ENCODE results near the gene RAB40AL. TPM values are rescaled to one million over a fixed set of nuclear protein-coding genes. Genes with fewer than 3 reads are reported as not detected.

The RAB40AL gene
- total RNA-seq, 1 experiment from 2014 or later = 0.97 TPM

DNA sequence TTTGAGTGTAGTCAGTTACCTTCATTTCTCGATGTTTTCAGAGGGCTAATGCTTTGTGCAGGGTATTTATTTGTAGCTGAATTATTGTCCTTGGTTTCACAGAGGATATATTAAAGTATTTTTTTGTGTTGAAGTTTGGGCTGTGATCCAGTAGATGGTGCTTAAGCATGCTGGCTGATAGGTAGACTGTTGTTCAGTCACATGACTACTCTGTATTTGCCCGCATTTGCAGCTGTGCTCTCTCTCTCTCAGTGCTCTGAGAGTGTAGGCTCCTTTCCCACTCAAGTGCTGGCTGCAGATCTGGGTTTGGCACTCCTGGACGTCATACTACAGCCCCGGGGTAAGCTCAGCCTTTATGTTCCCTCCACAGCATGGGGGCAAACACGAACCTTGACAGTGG, 21.7 kb downstream of the RAB40AL start:
- no peak overlapping the region for H3K27ac ChIP-seq (ENCODE audit: low read depth, low read length, poor library complexity, severe bottlenecking)
- no peaks in the 10 kb centered on the region for H3K9me3 ChIP-seq (ENCODE audit: low read depth, low read length, poor library complexity, severe bottlenecking)
- peak; percentile 25 for DNase-seq (ENCODE audit: low spot score)
- CTCF ChIA-PET = no interaction called here
- no TSS peak for BruUV-seq (replicated peaks)
- H3K36me3 ChIP-seq (ENCODE audit: insufficient read depth, low read length, poor library complexity, severe bottlenecking) = no peaks in the 10 kb centered on the region
- H3K27me3 ChIP-seq (replicated peaks; ENCODE audit: insufficient read depth, low read depth, low read length, poor library complexity) = no peaks in the 10 kb centered on the region
- no peak overlapping the region for H3K4me3 ChIP-seq (ENCODE audit: low read depth, low read length, poor library complexity, severe bottlenecking)
- H3K4me1 ChIP-seq (ENCODE audit: insufficient read depth, low read length, poor library complexity, severe bottlenecking) = no peaks in the 10 kb centered on the region
- TF ChIP-seq, protein P1, sequence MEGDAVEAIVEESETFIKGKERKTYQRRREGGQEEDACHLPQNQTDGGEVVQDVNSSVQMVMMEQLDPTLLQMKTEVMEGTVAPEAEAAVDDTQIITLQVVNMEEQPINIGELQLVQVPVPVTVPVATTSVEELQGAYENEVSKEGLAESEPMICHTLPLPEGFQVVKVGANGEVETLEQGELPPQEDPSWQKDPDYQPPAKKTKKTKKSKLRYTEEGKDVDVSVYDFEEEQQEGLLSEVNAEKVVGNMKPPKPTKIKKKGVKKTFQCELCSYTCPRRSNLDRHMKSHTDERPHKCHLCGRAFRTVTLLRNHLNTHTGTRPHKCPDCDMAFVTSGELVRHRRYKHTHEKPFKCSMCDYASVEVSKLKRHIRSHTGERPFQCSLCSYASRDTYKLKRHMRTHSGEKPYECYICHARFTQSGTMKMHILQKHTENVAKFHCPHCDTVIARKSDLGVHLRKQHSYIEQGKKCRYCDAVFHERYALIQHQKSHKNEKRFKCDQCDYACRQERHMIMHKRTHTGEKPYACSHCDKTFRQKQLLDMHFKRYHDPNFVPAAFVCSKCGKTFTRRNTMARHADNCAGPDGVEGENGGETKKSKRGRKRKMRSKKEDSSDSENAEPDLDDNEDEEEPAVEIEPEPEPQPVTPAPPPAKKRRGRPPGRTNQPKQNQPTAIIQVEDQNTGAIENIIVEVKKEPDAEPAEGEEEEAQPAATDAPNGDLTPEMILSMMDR (conservative IDR thresholded peaks at IDR 0.05; ENCODE audit: low read depth, low read length) = no peak
- TF ChIP-seq EZH2 (IDR thresholded peaks at IDR 0.05; ENCODE audit: borderline replicate concordance, low read depth, low read length, poor library complexity, severe bottlenecking) = no peak
- intact Hi-C loops (cut with micrococcal nuclease; ENCODE audit: unreplicated experiment) = no loop called here
- POLR2A ChIA-PET (ENCODE audit: low non-redundant PET) = no interaction called here

DNA sequence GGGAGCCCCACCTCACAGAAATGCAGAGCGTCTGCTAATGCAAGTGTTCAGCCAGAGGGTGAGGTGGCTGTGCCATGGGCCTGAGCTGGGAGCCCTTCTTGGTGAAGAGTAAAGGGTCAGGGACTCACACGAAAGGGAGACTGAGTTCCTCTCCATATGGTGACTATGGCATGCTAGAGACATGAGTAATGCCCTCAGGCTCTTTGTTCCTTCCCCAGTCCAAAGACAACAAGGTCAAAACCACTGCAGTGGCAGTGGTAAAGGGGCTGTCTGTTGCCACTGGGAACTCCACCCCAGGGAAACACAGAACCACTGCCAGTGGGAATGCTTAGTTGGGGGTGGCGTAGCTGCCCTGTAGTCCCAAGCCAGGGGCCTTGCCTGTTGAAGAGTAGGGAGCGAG, 22.4 kb downstream of the RAB40AL start:
- Histone ChIP-seq H3K4me3 (ENCODE audit: low read depth, low read length, poor library complexity, severe bottlenecking) (no peak overlapping the region), H3K27me3 (replicated peaks; ENCODE audit: insufficient read depth, low read depth, low read length, poor library complexity) (no peaks in the 10 kb centered on the region), H3K9me3 (ENCODE audit: low read depth, low read length, poor library complexity, severe bottlenecking) (no peaks in the 10 kb centered on the region), H3K4me1 (ENCODE audit: insufficient read depth, low read length, poor library complexity, severe bottlenecking) (no peaks in the 10 kb centered on the region), H3K36me3 (ENCODE audit: insufficient read depth, low read length, poor library complexity, severe bottlenecking) (no peaks in the 10 kb centered on the region), H3K27ac (ENCODE audit: low read depth, low read length, poor library complexity, severe bottlenecking) (no peak overlapping the region)
- TF ChIP-seq EZH2 (IDR thresholded peaks at IDR 0.05; ENCODE audit: borderline replicate concordance, low read depth, low read length, poor library complexity, severe bottlenecking) = no peak
- TF ChIP-seq, protein P1 (conservative IDR thresholded peaks at IDR 0.05; ENCODE audit: low read depth, low read length) = no peak
- no peak for DNase-seq (ENCODE audit: low spot score)
- no TSS peak for BruUV-seq (replicated peaks)
- intact Hi-C loops (cut with micrococcal nuclease; ENCODE audit: unreplicated experiment) = no loop called here
- POLR2A ChIA-PET (ENCODE audit: low non-redundant PET) = interaction anchor here (0.6 kb wide), 1 partner anchor 397 kb away, joined by 3 read pairs; the partner anchor contains the start of gene TCEAL9
- CTCF ChIA-PET = no interaction called here

DNA sequence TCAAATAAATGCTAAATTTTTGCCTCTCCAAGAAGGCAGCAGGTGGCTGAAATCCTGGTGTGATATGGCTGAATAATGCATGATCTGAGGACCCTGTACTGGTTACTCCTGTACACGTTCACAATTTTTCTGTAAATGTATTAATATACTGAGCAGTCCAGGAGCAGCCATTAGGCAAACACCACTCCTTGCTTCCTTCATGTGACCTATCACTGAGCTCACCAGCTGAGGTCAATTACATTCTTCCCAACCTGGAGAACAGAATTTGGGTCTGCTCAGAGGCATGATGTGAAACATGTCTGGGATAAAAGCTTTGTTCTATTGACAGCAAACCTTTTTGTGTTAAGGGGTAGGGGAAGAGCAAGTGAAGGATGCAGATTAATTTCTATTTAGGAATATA, 26.9 kb downstream of the RAB40AL start:
- no peaks in the 10 kb centered on the region for H3K27me3 ChIP-seq (replicated peaks; ENCODE audit: insufficient read depth, low read depth, low read length, poor library complexity)
- H3K9me3 ChIP-seq (ENCODE audit: low read depth, low read length, poor library complexity, severe bottlenecking) = no peaks in the 10 kb centered on the region
- no peak for TF ChIP-seq EZH2 (IDR thresholded peaks at IDR 0.05; ENCODE audit: borderline replicate concordance, low read depth, low read length, poor library complexity, severe bottlenecking)
- TF ChIP-seq, protein P1 (conservative IDR thresholded peaks at IDR 0.05; ENCODE audit: low read depth, low read length) = no peak
- intact Hi-C loops (cut with micrococcal nuclease; ENCODE audit: unreplicated experiment) = no loop called here
- DNase-seq (ENCODE audit: low spot score) = no peak
- ChIA-PET CTCF (no interaction called here), POLR2A (ENCODE audit: low non-redundant PET) (no interaction called here)
- H3K4me3 ChIP-seq (ENCODE audit: low read depth, low read length, poor library complexity, severe bottlenecking) = no peak overlapping the region
- H3K36me3 ChIP-seq (ENCODE audit: insufficient read depth, low read length, poor library complexity, severe bottlenecking) = no peaks in the 10 kb centered on the region
- no peaks in the 10 kb centered on the region for H3K4me1 ChIP-seq (ENCODE audit: insufficient read depth, low read length, poor library complexity, severe bottlenecking)
- no peak overlapping the region for H3K27ac ChIP-seq (ENCODE audit: low read depth, low read length, poor library complexity, severe bottlenecking)
- no TSS peak for BruUV-seq (replicated peaks)

All from A673 (cell line).